NCI-H2227 (cell line): Measurements from ENCODE around the gene VGLL3.
A peak's percentile ranks its signal among the peaks of the same experiment; 100 is the strongest.

ENCODE experiments used
- DNase-seq: peaks from one replicate; lab custom pipeline; 2025; ENCODE audit not compliant: unreplicated experiment; lab: John Stamatoyannopoulos, UW

VGLL3 gene

DNA sequence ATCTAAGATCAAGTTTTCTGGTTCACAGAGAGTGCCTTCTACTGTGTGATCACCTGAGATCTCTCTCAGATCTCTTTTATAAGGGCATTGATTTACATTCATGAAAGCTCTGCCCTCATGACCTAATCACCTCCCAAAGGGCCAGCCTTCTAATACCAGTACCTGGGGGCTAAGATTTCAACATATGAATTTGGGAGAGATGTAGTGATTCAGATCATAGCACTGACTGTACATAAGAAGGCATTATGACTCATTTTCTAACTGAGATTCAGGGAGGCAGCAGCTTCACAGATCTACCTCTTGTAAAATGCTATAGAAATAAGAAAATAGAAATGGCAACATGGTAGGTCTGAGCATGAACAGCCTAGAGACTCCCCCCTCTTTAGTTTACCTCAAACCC, 39.6 kb downstream of the VGLL3 start:
- no peak for DNase-seq

DNA sequence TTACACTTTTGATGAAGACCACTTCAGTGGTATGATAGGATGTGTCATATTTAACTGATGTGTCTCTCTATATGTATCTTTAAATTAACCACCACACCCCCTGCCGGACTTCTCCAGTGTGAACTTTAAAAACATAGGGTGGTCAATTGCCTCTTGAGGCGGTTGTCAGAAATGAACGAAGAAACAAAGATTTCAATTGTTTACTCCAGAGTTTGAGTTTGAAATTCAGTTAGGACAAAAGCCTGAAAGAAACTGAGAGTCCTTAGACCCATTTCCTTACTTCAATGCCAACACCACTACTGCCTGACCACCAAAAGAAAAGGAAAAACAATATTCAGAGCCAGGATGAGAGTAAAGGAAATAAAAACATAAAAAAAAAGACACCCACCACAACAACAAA, 40.2 kb downstream of the VGLL3 start:
- DNase-seq: no peak

DNA sequence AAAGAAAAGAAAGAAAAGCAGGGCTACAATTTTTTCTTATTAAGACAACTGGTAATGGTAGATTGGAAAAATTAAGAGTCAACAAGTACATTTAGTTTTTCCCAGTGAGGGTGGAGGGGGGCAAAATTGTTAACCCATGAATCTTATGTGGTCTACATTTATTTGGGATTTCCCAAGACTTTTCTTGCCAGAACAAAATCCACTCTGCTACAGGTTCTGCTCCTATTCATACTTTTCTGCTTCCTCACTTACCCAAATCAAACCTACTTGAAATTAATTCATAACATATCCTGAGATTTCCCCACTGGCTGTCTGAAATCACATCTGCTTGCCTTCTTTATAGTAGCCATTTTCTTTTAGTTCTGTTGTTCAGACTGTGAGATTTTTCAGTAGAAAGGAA, 41.1 kb downstream of the VGLL3 start:
- no peak for DNase-seq

DNA sequence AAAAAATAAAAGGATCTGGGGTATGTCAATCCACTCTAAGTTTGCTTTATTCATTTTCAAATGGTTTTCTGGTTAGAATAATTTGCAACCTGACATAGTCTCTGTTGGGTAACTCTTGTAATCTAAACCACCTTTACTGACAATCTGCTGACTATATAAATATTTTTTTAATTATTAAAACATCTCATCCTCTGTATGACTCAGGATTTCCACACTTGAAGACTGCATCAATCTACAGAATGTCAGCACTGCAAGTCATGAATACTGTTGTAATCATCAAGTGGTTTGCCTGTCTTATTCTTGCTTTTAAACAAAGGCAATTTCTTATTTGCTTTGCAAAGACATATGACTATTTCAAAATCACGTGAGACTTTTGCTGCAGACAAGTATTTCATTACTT, 42.1 kb downstream of the VGLL3 start:
- DNase-seq: no peak

DNA sequence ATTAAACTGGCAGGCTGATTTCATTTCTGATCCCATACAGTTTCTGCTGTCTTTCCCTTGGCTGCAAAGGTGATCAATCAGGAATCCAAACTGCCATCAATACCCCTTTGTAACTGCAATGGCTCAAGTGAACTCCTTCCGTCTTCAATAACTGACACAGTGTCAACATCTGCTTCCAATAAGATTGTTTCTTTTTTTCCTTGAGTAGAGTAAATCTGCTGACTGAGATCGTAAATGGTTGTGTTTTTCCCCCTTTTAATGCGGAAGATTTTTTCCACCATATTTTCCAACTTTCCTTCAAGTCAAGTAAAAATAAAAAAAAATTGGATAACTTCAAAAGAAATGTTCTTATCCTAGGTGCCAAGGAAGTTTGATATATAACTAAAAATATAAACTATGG, 48.7 kb downstream of the VGLL3 start:
- DNase-seq: no peak

DNA sequence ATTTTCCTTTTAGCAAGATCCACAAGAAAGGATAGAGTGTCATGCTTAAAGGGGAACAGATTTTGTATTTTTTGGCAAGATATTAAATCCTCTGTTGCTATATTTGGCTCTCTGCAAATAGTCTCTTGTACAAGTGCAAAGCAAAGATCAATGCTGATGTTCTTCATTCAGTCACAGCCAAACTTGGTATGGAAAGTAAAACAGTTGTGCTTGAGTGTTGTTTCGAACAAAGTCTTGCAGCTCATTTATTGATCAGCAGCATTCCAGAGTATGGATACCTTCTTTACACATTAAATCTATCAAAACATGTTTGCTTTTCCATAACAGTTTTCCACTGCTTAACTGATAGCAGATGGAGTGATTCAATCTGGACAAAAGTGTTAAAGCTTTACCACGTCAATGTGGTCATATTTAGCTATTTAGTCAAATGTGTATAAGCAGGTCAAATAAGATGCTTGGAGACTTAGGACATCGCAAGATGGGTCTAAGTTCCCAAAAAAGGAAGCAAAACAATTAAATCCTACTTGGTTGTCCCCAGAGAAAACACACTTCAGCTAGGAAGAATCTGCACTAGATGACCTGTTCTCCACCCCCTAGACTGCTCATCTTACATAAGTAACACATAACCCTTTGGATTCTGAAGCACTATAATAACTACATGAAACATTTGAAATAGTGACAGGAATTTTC, 52.4 kb downstream of the VGLL3 start:
- no peak for DNase-seq

DNA sequence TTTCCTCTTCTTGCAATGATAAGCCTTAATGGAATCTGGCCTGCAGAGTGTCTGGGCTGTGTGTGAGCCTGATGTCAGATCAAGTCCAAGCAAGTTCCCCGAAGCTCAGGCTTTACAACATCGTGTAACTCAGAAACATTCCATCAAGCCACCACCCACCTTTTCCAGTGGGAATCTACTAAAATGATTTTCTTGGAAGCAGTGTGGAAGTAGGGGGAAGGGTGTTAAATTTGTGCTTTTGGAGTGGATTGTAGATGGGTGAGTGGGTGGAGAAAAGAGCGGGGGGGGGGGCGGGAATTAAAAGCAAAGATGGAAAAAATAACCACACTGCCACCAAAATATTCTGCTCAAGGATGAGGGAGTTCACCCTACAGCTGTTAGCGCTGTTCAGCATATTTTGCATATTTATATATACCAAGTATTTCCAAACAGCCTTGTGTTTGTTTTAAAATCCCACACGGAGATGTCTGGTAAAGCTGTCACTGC, 53.6 kb downstream of the VGLL3 start:
- no peak for DNase-seq

DNA sequence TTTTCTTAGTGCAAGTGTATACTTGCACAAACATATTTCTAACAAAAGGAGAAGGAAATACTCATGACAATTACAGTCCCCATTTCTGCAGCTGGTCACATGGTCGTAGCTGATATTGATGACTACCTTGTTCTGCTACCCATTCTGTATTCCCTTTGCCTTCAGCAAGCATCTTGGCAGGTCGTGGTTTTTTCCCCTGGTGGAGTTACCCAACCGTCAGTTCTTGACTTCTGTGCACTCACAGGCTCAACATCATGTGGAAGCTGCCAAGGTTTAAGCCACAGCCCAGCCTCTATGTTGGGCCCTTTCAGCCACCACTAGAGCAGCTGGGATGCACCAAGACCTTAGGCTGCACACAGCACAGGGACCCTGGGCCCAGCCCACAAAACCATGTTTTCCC, 56.1 kb downstream of the VGLL3 start:
- DNase-seq: no peak

DNA sequence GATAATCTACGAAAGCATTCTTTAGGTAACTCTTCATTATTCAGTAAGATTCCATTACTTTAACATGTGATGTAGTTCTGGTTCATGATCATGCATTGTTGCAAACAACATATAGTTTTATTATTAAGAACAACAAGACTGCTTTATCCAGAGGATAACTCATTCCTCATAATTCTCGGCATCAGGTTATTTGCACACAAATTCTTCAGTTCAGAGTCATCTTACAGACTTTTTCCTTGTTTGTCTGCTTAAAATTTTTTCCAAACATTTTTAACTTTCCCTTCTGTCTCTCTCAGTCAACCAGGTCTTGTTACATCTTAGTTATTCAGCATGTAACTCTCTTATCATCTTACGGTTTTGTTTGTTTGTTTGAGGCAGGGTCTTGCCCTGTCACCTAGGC, 60.1 kb downstream of the VGLL3 start:
- DNase-seq: no peak

DNA sequence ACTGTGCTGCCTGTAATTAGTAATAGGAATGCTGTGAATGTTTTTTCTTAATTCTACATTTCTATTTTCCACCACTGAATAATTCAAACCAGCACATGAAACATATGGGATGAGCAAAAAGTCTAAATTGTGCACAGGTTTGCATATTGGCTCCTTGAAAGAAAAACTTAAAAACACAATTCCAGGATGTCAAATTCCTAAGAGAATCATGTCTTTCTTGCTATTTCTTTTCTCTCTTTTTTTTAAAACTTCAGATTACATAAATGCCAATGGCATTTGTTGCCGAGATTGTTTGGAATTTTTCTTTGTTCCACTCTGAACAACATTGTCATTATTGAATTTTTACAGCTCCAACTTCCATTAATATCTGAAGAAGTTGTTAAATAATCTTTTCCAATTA, 60.8 kb downstream of the VGLL3 start:
- DNase-seq: no peak

DNA sequence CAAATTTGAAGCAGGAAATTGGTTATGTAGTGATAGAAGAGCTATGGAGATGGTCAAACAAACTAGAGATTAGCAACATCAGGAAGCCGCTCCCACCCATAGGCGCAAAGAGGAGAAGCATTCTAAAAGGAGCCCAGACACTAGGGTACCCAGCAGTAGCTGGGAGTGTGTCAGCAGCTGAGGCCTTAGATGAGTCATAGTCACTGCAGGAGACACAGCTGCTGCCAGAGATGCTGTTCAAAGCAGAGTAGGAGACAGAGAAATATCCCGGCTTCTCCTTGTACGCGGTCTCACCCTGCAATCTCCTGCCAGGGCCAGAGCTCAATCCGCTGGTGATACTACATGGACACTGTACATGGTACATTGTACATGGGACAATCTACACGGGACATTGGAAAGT, 61.9 kb downstream of the VGLL3 start:
- DNase-seq: no peak

DNA sequence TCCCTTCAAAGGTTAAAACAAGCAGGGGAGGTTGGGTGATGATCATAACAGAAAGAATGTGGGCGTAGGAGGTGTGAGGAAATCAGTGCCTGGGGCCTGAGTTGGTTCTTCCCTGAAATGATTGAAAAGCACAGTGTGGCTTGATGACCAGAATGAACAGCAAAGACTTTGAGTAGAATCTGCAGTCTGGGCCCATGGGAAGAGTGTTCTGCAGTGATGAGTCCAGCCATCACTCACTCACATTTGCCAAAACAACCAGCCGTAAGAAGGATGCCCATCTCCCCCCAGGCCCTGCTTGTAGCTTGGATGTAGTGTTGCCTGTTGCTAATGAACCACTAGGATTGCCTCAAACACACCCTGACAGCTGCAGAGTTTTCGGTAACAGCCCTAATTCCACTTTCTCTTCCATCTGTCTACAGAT, 67.9 kb downstream of the VGLL3 start:
- DNase-seq: no peak

DNA sequence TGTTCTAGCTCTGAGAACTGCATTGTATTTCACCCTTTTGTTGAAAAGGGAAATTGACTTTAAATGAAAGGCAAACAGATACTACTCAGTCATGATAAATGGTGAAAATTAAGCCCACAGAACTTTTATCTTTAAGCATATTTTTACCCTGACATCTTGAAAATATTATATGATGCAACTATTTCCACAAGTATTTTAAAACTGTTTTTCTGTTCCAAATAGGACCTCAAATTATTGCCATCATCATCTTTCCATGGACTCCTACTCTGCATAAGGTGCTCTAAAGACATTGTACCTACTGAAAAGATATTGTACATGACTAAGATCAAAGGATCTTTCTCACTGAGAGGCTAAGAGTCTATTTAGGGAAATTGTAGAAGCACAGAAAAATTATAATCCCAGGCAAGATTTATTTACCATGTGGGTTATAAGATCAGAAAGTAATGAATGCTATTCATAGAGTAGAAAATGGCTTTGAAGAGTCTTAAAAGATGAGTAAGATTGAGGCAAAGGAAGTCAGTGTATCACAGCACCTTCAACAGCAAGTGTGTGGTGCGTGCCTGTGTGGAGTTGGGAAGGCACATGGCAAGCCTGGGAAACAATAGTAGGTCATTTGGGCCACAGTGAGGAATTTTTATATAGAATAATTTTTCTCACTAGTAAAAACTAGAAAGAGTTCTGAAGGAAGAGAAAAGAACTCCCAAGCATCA, 68.8 kb downstream of the VGLL3 start:
- no peak for DNase-seq

DNA sequence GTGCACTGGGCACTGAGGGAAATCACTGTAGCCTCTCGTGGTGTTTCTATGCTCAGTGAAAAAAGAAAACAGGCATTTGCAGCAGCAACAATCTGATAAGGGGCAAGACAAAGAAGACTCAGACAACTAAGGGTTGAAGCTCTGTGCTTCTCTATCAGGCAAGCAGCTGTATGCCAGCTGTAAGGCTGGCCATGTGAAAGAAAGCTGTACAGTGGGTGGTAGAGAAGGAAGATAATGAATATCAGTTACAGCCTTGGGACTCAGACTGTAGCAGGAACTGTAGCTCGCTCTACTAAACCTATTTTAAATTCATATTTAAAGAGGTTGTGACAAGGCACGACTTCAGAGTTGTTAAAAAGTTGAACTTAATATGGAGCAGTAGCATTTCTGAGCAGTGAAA, 76.3 kb downstream of the VGLL3 start:
- DNase-seq: no peak

DNA sequence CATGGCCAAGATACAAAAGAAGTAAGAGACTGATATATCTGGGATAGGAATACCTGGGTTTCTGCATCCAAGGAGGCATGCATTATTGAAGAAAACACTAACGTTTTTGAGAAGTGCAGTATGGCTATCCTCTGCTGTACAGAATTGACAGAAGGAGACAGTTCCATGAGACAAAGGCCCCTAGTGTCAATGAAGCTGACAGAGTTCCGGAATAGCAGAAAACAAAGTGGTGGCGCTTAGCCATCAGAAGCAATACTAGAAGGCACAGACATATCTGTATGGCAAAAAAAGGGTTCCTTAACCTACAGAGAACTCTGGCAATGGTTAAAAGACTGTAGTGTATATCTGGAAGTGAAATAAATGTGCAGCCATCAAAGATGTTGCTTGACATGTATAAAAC, 77.8 kb downstream of the VGLL3 start:
- no peak for DNase-seq

DNA sequence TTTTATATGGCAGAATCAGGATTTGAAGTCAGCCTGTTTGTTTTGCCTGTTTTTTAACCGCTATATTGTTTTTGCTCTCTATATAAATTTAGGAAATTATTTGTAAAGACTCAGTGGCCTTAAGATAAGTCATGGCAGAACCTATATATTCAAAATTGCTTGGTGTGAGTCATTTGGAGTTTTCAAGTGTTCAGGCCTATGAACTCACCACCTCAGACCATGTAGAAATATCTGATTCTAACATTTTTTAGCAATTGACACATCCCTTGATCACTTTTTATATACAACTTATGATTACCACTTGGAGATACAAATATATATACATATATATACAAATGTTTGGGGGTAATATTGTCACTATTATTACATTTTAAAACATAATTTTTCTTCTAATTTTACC, 95.7 kb downstream of the VGLL3 start:
- no peak for DNase-seq

DNA sequence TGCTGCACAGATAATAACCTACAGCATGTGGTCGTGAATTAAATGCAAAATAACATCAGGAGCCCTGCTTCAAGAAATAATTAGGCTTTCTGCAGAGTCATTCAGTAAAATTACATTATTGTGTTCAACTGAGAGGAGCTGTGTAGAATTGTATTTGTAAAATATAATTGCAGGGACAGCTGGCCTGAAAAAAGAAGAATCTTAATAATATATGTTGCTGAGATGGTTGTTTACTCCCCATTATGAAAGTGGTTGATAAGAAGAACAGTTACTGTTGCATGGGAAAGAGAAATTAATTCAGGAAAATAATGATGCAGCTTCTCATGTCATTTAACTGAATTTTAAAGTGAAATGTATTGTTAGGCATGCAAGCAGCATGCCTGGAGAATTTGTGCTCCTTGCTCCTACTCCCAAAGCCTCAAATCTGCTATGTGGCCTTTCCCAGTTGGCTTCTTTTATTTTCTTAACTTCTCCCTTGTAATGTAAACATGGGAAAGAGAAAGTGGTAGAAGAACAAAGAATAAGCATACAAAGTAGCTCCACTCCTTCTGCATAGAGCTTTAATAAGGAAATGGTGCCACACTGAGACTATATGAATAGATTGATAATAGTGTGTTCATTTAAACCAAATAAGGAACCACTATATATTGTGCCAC, 100.1 kb downstream of the VGLL3 start:
- peak; percentile 4 for DNase-seq
